GM18867 (cell line): ENCODE measurements around the gene PSG1.
"Not testable (repeated sequence)": the region's sequence is repeated elsewhere in the genome, so short reads cannot be mapped to it uniquely, and the experiment has no call there.

ENCODE experiments used
- ATAC-seq: cut with Tn5 transposase; IDR thresholded peaks from one replicate; pipeline ENCODE4 v1.9.1; 2021; ENCODE audit warnings: mild to moderate bottlenecking, moderate library complexity; ENCODE audit not compliant: unreplicated experiment

PSG1 gene

DNA sequence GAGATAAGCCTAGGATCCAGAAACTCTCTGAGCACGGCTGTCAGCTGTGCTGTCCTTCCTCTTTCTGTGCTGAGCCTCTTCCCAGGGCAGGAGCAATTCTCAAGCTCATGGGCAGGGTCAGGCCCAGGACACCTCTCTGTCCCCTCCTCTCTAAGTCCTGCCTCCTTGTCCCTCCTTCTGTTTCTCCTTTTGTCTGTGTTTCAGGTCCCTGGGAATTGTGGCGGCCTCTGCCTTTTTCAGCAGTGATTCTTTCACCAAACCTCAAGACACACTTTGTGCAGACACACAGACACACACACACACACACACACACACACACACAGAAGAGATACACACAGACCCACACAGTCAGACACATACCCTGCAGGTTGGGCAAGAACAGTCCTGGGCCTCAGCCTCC, at the start of gene PSG1:
Gene PSG1 (minus strand): TSS at position 101 of the 400 bp plus-strand sequence. CDS start 132 bp downstream, outside the sequence.
- no peak for ATAC-seq

DNA sequence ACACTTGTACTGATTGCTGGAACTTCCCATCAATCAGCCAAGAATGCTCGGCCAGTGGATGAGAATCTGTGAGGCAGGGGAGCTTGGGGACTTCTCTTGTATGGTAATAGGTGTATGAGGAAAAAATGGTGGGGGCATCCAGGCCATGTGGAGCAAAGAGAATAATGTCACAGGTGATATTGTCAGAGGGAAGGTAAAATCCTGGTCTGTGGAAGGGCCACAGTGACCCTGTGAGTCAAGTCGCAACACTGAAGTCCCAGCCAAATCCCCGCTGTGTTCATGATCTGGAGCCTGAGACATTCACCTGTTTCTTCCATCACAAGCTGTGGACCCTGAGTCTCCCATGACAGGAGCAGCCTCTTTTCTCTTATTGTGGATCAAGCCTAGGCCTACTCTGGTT, 49.4 kb upstream of the PSG1 start:
- ATAC-seq = no peak

DNA sequence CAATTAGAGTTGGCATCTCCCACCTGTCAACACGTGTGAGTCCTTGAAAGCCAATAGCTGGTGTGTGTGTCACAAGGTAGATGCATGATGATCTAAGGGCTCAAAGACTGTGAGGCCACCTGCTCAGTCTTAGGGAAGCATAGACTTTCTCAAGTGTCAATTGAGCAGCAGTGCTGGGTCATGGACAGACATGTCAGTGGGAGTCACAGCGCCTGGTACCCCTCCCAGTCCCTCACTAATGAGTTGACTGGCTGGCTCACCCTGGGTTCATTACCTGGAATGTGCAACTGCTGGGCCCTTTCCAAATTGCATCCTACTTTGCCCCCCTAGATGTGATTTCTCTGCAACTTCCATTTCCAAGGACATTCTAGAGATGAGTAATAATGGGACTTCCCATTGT, 47.3 kb upstream of the PSG1 start:
- no peak for ATAC-seq

DNA sequence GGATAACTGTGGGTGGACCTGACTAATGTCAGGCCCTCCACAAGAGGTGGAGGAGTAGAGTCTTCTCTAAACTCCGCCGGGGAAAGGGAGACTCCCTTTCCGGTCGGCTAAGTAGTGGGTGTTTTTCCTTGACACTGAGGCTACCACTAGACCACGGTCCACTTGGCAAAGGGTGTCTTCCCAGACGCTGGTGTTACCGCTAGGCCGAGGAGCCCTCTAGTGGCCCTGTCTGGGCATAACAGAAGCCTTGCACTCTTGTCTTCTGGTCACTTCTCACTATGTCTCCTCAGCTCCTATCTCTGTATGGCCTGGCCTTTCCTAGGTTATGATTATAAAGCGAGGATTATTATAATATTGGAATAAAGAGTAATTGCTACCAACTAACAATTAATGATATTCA, 43.6 kb upstream of the PSG1 start:
- not testable (repeated sequence) for ATAC-seq

DNA sequence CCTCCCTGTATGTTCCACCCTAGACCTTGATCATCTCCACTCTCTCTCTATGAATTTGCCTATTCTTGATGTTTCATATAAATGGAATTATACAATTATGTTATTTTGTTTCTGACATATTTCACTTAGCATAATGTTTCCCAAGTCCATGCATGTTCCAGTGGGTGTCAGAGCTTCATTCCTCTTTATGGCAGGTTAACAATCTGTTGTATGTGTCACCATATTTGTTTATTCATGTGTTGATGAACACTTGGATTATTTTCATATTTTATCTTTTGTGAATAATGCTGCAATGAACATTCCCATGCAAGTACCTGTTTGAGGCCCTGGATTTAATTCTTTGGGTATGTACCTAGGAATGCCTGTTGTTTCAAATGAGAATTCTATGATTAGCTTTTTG, 41.5 kb upstream of the PSG1 start:
- not testable (repeated sequence) for ATAC-seq

DNA sequence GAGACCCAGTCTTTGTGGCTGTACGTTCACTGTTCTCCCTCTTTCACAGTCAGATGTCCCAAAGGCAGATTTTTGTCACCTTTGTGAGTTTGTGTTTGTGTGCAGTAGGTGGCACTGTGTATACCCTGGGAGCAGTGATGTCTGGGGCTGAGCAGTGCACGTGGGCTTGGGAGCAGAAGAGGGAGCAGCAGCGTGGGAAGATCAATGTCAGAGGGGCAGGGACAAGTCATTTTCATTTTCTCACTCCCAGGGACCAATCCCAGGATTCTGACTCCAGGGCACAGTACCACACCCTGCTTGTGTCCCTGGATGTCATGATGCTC, 40.2 kb upstream of the PSG1 start:
- ATAC-seq = no peak

DNA sequence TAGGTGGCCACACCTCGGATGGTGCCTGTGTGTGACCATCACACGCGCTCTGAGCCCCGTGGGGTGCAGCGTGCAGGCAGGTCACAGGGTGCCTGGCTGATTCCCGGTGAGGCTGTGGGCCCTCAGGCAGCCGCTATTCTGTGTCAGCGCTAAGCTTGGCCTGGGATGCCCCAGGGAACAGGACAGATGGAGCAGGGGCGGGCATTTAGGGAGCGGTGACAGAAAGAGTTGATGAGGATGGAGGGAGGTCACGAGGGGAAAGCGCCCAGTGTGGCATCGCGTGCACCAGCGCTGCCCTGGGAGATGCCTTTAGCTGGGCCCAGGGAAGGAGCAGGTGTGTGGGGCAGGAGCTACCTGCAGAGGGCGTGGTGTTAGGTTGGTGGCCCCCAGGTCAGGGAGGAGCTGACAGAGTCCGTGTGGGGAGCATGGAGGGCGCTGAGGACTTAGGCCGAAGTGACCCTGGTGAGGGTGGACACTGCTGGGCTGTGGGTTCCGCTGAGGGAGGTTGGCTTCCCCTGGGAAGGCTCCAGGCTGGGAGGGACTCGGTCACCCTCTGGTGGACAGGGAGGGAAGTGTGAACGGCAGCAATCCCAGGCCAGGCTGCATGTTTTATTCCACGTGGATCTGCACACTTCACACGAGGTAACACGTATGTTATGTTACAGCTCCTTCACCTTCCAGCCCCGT, 39.7 kb upstream of the PSG1 start:
- not testable (repeated sequence) for ATAC-seq

DNA sequence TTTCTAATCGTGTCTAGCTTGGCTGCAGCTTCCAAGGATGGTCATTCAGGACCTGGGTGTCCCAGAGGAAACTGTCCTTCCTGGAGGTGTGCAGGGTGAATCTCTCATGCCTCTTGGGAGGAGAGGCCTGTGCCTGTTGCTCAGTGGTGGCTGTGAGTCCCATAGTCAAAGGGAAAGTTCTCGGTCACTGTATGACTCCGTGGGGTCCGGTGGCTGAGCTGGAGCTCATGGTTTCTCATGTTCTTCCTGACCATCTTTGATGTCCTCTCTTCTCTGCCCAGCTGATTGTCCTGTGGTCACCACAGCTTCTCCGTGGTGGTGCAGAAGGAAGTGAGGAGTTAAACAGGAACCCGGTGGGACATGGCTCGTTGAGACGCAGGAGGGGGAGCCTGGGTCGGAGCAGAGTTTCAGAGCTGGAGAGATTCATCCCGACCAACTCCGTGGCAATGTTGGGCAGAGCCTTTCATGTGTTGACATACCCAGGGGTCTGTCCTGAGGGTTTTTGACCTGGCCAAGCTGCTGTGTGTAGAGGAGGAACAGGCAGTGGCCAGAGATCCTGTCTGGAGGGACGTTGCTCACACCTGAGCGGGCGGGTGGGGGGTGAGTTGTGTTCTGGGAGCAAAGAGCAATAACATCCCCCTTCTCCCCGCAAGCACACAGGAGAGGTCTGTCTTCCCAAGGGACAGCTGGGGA, 39.0 kb upstream of the PSG1 start:
- ATAC-seq = not testable (repeated sequence)

DNA sequence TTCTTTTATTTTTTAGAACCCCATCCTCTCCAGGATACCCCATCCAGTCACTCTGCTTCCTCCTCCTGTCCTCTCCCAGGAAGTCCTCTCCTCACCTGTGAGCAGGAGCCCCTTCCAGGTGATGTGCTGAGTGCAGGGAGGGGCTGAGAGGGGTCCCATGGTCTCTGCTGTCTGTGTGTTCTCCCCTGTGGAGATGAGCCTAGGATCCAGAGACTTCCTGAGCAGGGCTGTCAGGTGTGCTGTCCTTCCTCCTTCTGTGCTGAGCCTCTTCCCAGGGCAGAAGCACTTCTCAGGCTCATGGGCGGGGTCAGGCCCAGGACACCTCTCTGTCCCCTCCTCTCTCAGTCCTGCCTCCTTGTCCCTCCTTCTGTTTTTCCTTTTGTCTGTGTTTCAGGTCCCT, 38.1 kb upstream of the PSG1 start, which contains the start of gene PSG6:
Gene PSG6 (minus strand): TSS at position 261 of the 400 bp plus-strand sequence. CDS start 102 bp downstream, at position 159.
- ATAC-seq = not testable (repeated sequence)

DNA sequence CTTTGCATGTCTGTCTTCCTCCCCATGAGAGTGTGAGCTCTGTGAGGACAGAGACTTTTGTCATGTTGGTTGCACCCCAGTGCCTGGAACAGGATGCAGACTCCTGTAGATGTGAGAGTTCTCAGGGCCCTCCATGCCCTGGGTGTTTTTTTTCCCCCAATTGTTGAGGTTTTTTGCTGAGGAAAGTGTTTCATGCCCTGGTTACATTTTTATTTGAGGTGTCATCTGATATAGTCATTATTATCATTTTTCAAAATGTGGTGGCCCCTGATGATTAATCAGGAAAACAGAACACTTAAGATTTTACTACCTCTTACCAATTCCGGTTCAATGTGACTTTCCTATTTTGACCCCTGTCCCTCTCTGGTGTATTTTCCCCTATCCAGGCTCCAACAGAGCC, 37.4 kb upstream of the PSG1 start:
- not testable (repeated sequence) for ATAC-seq

DNA sequence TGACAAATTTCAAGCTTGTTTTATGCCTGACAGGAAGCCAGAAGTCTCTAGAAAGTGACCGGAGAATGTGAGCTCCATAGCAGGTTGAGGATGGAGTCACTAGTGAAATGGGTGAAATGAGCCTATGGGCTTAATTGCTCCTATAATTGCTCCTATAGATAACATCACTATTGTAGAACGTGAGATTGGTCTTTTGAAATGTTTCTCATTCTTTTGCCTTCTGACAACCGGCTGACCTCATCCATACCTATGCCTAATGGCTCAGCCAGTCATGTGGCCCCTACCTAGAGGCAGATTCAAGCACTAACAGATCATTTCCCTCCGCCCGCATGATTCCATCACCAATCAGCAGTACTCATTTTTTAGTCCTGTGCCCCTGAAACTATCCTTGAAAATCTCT, 34.0 kb upstream of the PSG1 start:
- not testable (repeated sequence) for ATAC-seq

DNA sequence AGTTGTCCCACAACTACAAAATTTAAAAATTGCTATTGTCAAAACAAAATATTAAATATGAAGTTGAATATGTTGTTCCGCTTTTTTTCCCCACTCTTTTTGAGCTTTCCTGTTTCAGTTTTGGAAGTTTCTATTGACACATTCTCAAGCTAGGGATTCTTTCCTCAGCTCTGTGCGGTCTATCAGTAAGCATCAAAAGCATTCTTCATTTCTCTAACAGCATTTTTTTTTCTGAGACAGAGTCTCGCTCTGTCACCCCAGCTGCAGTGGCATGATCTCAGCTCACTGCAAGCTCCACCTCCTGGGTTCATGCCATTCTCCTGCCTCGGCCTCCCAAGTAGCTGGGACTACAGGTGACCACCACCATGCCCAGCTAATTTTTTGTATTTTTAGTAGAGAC, 33.4 kb upstream of the PSG1 start:
- not testable (repeated sequence) for ATAC-seq

DNA sequence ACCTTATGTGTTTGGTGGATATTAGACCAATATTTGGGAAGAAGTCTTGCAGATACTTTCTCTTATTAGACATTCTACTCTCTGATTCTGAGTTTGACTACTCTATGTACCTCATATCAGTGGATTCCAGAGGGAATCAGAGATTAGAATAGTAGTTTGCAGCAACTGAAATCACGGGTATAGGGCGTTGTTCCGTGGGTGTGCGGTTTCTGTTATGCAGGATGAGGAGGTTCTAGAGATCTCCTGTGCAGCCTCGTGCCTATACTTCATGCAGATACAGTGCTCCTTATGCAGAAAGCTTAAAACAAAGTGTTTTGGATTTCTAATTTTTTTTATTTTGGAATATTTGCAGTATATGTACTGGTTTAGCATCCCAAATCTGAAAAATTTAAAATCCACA, 32.2 kb upstream of the PSG1 start:
- not testable (repeated sequence) for ATAC-seq

DNA sequence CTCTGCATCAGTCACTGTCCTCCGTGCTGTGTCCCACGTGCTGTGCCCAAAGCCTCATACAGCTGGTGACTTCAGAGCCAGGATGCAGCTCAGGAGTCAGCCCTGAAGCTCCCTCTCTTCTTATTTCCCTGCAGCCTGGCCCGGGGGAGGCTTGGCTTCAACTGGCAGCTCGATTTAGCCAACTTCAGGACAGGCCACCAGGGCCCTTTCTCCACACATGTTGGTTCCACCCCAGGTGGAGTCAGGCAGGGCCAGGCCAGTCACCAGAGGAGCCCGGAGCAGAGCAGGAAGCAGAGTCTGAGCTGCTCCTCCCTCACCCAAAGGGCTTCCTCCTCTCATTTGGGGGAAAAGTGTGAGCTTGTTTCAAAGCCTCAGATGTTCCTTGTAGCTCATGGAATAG, 26.6 kb upstream of the PSG1 start:
- not testable (repeated sequence) for ATAC-seq

DNA sequence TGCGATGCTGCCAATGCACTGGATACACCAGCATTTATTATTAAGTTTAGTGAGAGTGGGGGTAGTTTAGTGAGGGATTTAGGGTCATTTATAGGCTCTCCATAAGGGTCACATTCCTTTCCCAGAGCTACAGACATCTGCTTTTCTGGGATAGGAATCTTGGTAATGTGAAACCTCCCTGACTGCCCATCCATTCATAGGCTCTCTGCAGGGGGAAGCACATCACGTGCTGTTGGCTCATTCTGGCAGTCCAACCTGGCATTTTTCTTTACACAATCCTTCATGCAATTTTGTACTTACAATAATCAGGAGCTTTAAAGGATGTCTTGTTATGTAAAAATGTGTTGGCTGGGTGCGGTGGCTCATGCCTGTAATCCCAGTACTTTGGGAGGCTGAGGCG, 21.0 kb upstream of the PSG1 start:
- ATAC-seq = not testable (repeated sequence)

DNA sequence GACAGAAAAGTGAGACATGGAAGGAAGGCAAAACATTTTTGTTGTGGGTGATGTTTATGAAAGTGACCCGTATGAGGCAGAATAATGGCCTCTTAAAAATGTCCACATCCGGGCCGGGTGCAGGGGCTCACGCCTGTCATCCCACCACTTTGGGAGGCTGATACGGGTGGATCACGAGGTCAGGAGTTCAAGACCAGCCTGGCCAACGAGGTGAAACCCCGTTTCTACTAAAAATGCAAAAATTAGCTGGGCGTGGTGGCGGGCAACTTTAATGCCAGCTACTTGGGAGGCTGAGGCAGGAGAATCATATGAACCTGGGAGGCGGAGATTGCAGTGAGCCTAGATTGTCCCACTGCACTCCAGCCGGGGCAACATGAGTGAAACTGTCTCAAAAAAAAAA, 20.2 kb upstream of the PSG1 start:
- not testable (repeated sequence) for ATAC-seq

DNA sequence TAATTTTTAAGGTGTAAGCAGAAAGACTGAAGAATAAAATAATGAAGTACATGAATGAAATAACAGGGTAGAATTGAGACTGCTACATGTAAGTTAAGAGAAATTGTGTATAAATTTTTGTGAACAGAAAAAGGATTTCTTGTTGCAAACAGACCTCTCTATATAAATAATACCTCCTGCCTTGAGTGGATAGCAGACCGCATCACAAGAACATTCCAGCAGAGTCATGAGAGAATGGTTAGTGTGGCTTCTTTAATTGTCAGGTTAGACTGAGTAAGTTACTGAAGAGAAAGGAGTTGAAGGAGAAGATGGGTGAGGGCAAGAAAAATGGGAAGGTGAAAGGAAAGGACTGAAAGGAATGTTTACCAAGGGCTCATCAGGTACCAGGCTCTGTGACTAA, 19.6 kb upstream of the PSG1 start:
- ATAC-seq = not testable (repeated sequence)

DNA sequence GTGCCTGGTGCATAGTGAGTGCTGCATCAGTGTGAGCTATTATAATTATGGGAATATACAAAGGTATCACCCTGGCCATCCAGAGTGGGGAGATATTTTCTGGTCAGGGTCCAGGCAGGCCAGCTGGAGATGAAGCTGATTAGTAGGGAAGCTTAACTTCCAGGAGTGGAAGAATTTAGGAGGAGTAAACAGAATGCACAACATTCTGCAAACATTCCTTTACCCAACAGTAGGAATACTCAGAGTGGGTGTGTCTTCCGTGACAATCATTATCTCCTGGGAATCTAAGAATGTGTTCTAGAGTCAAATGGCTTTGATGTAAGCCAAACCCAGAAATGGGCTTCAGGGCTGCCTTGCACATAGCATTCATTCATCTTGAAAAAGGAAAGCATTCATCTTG, 19.1 kb upstream of the PSG1 start:
- ATAC-seq = not testable (repeated sequence)

DNA sequence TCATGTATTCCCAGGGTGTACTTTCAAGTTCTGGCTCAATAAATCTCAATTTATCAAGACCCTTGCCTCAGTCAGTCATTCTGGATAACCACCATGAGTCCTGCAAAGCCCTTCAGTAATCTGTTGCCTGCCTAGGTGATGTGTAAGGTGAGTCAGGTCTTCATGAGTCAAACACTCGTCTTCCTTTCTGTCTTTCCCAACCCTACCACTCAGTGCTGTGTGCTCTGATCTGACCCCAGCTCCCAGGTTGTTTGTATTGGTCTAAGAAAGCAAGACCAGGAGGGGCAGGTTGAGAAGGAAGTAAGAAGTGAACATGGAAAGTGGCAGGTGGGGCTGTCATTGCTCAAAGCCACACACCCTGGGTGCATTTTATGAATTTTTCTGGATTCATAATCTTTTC, 18.2 kb upstream of the PSG1 start:
- ATAC-seq = not testable (repeated sequence)

DNA sequence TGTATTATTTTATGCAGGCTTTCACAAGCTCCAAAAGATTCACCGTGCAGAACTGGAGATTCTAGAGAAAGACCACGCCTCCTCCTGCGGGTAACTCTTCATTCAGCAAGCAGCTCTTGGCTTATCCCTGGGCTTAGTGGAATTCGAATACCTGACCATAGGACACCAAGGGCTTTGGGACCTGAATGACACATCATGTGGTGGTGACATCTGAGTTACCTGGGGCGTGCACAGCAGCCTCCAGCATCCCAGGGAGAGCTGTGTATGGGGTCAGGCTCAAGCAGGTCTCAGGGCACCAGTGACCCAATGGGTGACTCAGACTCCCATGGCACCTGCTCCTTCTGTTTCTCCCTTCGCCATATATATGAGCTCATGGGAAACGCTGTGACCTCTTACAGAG, 10.9 kb upstream of the PSG1 start:
- ATAC-seq = not testable (repeated sequence)

DNA sequence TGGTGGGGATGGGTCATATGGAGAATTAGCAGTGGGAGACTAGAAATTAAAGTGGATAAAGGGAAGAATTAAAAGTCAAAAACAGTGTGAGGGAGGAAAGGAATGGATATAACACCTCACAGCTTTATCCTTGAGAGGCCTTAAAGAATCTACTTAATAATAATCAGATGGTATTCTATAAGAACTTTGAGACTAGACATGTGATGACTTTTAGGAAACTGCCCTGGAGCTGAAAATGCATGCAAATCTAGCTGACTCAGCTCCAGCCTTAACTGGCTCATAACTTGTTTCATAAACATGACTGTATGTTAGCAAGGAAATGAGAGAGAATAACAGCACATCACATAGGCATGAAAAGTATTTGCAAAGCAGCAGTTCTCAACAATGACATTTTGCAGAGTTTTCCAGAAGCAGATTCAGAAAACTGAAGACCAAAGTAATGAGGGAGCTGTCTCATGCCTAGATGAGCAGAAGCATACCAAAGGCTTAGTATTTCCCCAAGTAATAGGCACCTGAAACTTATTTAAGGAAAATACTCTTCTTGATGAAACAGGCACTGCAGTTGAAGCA, 8.4 kb upstream of the PSG1 start:
- not testable (repeated sequence) for ATAC-seq

DNA sequence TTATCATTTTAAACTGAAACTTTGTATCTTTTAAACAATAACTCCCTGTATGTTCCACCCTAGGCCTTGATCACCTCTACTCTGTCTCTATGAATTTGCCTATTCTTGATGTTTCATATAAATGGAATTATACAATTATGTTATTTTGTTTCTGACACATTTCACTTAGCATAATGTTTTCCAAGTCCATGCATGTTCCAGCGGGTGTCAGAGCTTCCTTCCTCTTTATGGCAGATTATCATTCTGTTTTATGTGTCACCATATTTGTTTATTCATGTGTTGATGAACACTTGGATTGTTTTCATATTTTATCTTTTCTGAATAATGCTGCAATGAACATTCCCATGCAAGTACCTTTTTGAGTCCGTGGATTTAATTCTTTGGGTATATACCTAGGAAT, 3.2 kb upstream of the PSG1 start:
- not testable (repeated sequence) for ATAC-seq
